Esophagus muscularis mucosa (tissue), 3 donors: ENCODE measurements around the gene GAA.

Source experiments
- POLR2A ChIP-seq: fragments of 450-650 bp; IDR thresholded peaks from one replicate; pipeline ENCODE4 v1.6.1; 2017; ENCODE audit warnings: antibody characterized with exemption, moderate library complexity, mild to moderate bottlenecking, low read depth
- TF ChIP-seq, protein P1 (sequence below), 3 experiments: fragments of 200-600 bp in 2 of 3; fragments of 450-650 bp in 1 of 3; sonication (generic) in 2 of 3; IDR thresholded peaks; one replicate each; pipeline ENCODE4 v1.5.1; 2017 to 2019; ENCODE audit warnings: antibody characterized with exemption in 3 of 3, mild to moderate bottlenecking in 2 of 3, moderate library complexity in 1 of 3

DNA sequence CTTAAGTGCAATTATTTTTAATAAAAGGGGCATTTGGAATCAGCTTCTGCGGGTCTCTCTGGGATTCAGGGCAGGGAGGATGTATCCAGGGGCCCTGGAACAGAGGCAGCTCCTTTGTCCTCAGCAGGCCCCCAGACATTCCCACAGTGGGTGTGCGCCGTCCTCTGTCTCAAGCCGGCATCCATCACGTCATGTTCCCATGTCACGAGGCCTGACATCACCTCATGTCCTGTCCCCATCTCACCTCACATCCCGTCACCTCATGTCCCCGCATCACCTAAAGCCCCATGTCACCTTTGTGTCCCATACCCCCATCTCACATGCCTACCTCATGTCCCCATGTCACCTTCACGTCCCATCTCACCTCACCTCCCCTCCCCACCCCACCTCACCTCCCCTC, 18.5 kb downstream of the GAA start:
- TF ChIP-seq, protein P1, sequence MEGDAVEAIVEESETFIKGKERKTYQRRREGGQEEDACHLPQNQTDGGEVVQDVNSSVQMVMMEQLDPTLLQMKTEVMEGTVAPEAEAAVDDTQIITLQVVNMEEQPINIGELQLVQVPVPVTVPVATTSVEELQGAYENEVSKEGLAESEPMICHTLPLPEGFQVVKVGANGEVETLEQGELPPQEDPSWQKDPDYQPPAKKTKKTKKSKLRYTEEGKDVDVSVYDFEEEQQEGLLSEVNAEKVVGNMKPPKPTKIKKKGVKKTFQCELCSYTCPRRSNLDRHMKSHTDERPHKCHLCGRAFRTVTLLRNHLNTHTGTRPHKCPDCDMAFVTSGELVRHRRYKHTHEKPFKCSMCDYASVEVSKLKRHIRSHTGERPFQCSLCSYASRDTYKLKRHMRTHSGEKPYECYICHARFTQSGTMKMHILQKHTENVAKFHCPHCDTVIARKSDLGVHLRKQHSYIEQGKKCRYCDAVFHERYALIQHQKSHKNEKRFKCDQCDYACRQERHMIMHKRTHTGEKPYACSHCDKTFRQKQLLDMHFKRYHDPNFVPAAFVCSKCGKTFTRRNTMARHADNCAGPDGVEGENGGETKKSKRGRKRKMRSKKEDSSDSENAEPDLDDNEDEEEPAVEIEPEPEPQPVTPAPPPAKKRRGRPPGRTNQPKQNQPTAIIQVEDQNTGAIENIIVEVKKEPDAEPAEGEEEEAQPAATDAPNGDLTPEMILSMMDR (IDR thresholded peaks at IDR 0.05) = no peak
- no peak for TF ChIP-seq POLR2A
